HG02973 (cell line): ENCODE data around the gene AKR1C2.
"Not testable (repeated sequence)": the region's sequence is repeated elsewhere in the genome, so short reads cannot be mapped to it uniquely, and the experiment has no call there.

Experiments used
- ATAC-seq: cut with Tn5 transposase; IDR thresholded peaks from one replicate; pipeline ENCODE4 v1.9.1; 2021; ENCODE audit warnings: moderate library complexity; ENCODE audit not compliant: unreplicated experiment

AKR1C2 gene

DNA sequence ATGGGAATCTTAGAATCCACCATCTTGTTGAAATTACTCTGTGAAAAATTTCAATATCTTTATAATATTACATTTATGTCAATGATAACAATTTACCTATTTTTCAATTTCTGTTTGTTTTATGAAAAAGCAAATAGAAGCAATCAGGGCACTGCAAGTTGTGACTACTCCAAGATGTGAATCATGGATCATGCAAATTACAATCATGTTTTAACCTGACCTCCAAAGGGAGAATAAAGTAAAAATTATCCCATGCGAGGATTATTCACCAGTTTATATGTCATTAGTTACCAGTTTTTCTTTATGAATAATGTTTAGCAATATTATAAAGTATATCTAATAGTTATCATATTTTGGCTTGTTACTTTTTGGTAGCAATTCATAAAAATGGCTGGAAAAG is 41.3 kb downstream of the AKR1C2 start:
- ATAC-seq: not testable (repeated sequence)

DNA sequence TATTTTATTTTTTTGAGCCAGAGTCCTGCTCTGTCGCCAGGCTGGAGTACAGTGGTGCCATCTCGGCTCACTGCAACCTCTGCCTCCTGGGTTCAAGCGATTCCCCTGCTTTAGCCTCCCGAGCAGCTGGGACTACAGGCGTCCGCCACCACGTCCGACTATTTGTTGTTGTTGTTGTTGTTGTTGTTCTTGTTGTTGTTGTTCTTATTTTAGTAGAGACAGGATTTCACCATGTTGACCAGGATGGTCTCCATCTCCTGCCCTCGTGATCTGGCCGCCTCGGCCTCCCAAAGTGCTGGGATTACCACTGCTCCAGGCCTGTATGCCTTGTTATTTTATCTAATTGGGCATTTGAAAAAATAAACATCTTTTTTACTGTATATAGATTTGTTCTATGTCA is 42.1 kb downstream of the AKR1C2 start:
- ATAC-seq: not testable (repeated sequence)

DNA sequence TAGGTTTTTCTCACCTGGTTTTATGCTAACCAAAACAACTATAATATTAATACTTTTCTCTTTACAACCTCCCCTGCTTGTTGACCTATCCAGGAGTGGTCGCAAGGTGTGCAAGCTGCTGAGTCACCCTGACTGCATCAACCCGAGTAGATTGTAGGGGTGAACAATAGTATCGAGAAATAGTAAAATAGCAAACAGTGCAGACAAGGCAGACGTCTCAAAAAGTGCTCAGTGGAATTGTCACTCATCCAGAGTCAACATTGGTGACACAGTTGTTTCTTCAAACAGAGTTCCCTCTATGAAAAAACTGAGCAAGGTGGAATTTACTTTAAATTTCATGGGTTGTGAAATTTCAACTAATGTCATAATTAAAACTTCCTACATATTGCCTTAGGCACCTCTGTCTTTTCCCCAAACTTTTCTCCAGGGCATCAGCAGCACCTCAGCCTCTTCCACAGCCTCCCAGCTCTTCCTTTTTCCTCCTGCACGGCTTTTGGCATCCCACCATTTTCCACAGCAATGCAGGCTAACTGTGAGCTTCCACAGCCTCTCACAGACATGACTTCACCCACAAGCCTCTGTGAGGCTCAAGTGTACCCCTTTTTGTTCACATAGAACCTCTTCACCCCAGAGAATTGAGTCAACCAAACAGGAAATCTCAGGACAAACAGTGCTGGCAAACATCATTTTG is 46.6 kb downstream of the AKR1C2 start:
- ATAC-seq: not testable (repeated sequence)

DNA sequence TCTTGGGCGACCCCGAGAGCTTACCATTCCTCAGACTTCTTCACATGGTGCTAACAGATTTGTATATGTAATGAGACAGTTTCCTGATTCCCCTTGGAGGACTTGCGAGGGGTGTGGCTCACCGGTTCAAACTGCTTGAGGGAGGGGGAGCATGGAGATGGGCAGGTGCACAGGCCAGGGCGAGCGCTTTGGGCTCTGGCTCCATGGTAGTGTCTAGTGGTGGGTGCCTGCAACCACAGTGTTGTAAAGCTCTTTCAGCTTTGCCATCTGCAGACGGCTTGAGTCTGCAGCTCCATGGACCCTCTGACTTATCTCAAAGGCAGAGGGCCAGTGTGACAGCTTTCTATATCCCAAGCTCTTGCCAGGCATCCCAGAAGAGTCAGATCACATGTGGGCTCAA is 47.6 kb downstream of the AKR1C2 start:
- ATAC-seq: not testable (repeated sequence)

DNA sequence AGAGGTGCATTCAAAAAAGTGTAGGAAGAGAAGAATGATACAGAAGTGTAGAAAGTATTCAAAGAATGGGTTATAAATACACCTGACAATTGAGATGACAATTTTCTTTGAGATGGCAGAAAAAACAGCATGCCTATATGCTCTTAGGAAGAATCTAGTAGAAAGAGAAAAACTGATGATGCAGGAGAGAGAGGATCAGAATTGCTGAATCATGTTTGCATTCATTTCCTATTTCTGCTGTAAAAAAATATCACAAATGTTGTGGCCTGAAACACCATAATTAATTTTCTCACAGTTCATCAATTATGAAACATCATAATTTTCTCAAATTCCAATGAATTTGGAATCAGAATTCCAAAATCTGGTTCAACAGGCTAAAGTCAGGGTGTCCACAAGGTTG is 50.3 kb downstream of the AKR1C2 start:
- no peak for ATAC-seq

DNA sequence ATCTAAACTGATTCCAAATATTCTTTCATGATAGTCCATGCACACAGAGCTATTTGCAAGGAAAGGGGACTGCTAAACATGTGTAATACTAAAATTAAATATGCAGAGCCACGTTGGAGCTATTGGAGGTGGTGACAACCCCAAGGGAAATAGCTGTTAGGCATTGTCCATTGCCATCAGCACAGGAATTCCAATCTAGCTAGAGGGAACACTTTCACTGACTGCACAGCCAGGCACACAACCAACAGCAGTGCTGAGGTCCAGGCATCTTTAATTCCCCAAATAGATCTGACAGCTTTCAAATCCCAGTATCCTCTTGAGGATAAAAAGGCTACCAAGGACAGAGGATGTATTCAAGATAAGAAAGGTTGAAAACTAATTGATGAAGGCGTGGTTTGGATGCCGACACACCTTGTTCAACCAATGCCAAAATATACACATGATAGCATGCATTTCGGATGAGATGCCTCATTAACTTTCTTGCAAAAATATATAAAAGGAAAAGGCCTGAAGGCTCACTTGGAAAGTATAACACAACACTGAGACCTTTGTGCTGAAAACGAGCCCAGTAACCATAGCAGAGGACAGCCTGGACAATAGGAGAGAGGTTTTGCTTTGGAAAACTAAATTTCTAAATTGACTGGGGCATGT is 52.0 kb downstream of the AKR1C2 start:
- ATAC-seq: not testable (repeated sequence)

DNA sequence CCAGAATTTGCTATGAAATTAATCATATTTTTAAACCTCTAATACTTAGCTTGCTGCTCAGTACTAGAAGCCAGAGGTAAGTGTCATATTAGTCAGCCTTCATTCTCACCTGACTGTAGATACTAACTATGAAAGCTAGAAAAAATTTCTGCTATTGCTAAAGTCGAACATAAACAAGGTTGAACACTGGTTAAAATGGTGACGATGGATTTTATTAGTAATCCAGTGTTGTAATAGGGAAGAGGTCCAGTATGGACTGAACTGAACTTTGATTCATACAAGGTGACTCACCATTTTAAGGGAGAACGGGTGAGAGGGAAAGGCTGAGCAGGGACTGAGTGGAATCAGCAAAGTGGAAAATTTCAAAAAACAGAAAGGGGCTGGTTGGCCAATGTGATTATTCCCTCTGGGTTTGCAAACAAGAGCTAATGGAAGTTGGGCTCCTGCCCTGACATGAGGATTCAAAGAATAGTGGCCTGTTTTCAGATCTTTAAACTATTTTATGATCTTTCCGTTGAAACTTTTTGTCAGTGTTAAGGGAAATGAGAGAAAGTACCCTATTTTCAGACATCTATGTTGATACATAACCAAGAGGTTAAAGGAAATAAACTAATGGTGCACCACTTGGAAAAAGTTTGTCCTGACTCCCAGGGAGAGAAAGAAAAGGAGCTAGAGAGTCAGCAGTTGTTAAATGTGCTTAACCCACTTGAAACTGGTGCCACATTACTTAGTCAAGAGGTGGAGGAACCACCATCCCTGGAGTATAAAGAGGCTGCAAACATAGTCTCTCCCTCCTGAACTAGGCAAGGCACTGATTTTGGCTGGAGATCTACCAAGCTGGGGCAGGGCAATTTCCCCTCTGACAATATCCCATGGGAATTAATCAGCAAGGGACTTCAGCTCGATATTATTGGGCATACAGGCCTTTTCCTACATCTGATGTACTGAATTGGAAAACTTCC is 55.7 kb downstream of the AKR1C2 start:
- ATAC-seq: no peak

DNA sequence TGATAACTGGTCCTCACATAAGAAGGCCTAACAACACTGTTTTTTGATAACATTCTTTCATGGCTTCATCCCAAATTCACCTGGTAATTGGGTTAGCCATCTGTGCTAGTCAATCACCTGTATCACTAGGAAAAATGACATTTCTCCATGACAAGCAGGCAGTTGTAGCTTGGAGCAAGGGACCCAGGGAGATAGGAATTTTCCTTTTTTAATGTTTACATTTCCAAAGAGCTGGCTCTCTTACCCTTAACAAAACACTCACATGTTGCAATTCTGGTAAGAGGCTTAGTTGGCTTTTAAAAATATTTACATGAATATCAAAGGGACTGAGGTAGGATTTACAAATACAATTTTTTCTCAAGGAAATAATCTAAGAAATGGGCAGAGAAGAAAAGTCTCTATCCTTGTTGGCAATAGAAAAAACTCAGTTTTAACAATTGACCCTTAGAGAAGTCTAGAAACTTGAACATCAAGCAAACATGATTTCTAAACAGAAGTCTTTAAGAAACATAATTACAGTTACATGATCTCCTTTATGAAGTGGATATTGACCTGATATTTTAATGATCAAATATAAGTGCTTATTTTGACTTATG is 56.5 kb downstream of the AKR1C2 start:
- no peak for ATAC-seq

DNA sequence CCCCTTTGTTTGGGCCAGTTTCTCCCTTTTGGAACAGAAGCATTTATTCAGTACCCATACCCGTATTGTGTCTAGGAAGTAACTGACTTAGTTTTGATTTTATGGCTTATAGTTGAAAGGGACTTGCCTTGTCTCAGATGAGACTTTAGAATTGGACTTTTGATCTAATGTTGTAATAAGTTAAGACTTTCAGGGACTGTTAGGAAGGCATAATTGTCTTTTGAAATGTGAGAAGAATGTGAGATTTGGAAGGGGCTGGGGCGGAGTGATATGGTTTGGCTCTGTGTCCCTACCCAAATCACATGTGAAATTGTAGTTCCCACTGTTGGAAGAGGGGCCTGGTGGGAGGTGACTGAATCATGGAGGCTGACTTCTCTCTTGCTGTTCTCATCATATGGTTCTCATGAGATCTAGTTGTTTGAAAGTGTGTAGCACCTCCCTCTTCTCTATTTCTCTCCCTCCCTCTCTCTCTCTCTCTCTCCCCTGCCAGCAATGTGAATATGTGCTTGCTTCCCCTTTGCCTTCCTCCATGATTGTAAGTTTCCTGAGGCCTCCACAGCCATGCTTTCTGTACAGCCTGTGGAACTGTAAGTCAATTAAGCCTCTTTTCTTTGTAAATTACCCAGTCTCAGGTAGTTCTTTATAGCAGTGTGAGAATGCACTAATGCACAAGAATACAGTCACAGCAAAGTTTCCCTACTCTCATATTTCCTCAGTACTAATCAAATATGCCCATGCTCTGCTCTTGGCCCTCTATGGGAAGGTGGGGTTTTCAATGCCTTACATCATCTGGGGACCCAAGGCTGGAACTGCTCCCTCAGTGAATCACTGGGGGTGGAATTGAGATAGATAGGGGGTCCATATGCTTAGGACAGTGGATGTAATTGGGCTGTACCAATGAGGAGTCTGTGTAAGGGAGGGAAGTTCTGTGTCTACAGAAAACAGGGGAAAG is 57.6 kb downstream of the AKR1C2 start:
- ATAC-seq: no peak

DNA sequence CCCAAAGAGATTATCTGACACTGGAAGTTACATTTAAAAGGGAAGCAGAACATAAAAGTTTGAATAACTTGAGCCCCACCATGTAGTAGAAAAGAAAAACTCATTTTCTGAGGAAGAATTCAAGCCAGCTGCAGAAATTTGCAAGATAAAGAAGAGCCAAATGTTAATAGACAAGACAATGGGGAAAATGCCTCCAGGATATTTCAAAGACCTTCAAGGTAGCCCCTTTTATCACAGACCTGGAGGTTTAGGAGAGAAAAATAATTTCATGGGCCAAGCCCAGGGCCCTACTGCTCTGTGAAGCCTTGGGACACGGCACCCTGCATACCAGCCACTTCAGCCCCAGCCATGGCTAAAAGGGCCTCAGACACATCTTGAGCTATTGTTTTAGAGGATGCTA is 58.8 kb downstream of the AKR1C2 start:
- no peak for ATAC-seq

DNA sequence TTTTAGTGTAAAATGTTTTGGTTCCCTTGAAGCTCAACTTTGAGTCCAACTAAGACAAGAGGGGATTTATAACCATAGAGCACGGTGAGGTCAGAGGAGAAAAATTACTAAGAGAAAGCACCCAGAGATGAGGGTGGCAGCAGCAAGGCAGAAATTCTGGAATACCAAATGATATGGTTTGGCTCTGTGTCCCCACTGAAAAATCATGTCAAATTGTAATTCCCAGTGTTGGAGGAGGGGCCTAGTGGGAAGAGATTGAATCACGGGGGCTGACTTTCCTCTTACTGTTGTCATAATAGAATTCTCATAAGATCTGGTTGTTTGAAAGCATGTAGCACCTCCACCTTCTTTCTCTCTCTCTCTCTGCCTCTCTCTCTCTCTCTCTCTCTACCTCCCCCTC is 59.8 kb downstream of the AKR1C2 start:
- ATAC-seq: no peak

DNA sequence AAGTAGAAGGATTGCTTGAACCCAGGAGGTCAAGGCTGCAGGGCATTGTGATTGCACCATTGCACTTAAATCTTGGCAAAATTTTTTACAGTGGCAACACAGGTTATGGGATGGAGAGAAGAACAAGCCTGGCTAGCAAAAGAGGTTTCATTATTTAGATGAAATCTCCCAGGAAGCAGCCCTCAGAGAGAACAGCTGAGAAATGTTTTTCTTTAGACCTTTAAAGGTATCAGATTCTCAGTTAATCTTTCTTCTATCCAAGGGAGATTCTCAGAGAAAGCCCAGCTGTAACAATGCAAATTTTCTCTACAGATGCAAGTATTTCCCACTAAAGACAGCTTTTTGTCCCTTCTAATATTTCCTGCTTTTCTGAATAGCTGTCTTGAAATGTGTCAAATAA is 60.2 kb downstream of the AKR1C2 start:
- ATAC-seq: not testable (repeated sequence)

DNA sequence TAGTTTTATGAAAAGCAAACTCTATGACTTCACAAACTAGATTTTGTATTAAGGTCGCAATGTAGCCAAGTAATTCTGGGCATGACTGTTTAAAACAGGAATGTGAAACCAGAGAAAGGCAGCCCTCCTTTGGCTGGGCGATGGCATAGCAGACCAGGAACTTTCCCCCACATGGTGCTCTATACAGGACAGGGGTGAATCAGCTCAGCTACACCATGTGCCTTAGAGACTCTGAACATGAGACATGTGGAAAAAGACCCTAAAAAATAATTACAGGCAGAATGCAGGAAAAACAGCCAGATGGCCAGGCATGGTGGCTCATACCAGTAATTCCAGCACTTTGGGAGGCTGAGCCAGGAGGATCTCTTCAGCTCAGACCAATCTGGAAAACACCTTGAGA is 60.7 kb downstream of the AKR1C2 start:
- ATAC-seq: not testable (repeated sequence)

DNA sequence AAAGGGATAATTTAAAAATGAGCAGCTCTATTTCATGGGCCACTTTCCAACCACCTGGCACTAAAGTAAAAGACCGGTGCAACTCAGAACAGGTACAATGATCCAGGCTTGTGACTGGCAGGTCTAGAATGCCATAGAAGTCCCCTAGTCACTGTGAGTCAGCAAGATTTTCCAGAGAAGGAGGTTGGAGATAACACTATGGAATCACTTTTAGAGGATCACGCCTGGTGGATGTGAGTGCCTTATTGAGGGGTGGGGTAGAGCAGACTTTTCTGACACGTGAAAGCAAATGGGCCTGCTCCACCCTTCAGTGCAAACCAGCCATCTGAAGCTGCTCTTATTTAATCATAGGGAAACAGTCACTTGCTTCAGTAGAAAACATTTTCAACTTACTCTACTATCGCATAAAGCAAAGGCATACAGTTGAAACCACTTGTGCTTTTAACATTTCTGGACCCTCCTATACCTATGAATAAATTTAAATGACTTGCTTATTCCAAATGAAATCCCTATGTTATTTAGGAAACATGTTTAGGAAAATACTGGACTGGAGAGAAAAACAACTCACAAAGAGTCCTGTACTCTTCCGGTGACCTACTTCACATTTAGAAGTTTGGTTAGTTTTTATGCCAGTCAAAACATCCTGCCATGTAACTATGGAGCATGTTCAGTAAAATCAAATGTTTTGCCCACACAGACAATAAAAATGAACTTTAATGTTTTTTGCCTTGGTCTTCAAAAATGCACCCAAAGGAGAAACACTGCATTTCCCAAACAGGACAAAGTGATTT is 61.9 kb downstream of the AKR1C2 start:
- no peak for ATAC-seq

DNA sequence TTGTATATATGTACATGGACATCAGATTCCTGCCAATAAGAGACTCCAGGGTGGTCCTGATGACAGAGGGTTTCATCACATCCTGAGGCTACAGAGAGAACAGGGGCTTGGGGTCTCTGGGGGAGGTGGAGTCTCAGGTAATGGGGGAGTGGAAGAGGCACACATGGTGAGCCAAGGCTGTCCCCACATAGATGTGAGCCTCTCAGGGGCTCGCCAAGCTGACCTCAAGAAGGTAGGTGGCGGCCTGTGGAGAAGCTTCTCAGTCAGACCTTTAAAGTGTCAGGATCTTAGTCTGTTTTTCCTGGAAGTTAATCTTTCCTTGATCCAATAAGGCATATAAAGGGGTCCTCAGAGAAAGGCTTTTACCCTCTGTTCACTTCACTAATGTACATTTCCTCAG is 62.7 kb downstream of the AKR1C2 start:
- ATAC-seq: not testable (repeated sequence)

DNA sequence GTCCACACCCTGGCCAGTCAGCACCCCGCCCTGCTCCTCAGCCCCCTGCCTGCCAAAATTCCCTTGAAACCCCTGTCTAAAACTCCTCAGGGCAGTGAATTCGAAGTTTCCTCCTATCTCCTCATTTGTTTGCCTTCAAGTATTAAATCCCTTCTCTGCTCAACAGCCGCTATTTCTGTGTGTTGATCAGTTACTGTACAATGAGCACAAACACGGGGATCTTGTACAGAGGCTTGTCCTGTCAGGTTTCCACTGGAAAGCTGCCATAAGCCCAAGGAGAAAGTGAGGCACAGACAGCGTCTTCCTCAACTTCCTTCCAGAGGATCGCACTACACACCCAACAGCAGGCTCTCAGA is 63.6 kb downstream of the AKR1C2 start:
- not testable (repeated sequence) for ATAC-seq

DNA sequence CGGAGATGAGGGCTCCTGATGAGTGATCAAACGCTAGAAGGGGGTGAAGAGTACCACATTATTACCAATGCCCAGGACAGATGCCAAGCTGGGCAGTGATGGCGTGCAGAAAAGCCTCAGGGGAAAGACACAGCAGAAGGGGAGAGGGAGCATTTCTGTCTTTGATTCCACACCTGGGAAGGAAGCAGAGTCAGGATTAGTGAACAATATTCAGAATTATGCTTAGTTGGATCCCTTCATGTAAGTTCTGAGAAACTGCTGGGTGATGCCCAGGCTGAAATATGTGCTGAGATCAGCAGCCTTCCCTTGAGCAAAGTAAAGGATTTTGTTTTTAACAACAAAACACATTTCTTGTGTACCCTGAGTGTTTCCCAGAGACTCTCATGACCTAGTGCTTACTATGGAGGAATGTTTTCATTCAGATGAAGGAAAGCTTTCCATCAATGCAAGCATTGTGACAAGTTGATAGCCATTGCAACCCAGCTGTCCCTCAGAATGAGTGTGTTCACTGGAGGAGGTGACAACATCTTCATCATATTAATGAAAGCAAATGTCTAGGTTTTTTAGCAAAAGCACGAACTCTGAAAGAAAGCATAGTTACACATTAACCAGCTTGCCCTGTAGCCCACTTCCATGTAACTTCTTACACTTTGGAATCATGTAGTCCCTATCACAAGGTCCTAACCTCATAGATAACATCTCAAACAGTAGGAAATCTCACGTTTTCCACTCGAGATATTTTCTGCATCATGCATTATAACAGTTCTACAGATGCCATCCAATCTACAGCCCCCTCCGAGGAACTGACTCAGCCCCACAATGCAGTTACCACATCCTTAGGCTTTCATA is 64.2 kb downstream of the AKR1C2 start:
- ATAC-seq: no peak
